Measurements from ENCODE around the gene TAPT1.

TAPT1 gene

DNA sequence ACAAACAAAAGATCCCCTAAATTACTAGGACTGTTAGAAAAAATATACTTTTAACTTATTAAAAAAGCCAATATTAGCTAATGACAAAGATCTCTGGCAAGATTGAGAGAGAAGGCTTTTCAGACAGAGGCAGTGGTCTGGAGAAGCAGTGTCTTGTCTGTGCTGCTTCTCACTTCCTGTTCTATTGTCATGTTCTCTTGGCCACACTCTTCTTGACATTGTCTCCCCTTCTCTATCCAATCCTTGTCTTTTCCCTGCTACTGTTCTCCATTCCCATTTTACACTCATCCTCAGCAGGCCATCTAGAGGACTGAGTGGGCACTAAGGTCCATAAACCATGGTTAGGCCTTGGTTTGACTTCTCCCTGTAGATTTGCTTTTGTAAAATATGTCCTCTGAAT lies 14.0 kb upstream of the TAPT1 start:
- no peaks in the 10 kb centered on the region for H3K27me3 ChIP-seq (ENCODE audit: insufficient read depth, low read length)
- H3K4me1 ChIP-seq (ENCODE audit: insufficient read depth, low read length): no peaks in the 10 kb centered on the region; the same call in 1 of the 2 replicates
- no peak overlapping the region for H3K4me3 ChIP-seq (ENCODE audit: low read length)
- H3K9me3 ChIP-seq (ENCODE audit: insufficient read depth, low read depth, low read length): no peaks in the 10 kb centered on the region
- H3K36me3 ChIP-seq (ENCODE audit: insufficient read depth, low read depth, low read length): no peaks in the 10 kb centered on the region
- H3K27ac ChIP-seq (ENCODE audit: low read length): no peak overlapping the region
- H3K9ac ChIP-seq (ENCODE audit: low read depth, low read length): no peak overlapping the region

DNA sequence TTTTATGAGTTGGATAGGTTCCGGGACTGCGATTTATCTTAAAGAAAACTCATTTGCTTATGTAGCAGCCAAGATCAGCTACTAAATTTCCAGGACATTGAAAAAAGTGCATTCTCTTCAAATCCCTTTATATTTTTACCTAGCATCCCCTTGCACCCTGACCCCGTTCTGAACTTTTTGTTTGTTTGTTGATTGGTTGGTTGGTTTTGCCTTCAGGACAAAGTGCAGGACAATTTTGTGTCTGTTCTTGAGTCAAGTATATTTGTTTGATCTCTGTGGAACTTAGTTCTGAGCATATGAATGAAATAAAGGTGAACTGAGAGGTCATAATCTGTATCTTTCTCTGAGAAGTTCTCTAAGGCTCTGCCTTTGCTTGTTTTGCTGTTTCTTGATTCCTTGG lies 12.8 kb upstream of the TAPT1 start:
- Histone ChIP-seq H3K9me3 (ENCODE audit: insufficient read depth, low read depth, low read length) (no peaks in the 10 kb centered on the region), H3K36me3 (ENCODE audit: insufficient read depth, low read depth, low read length) (no peaks in the 10 kb centered on the region), H3K27me3 (ENCODE audit: insufficient read depth, low read length) (no peaks in the 10 kb centered on the region), H3K4me3 (ENCODE audit: low read length) (no peak overlapping the region), H3K9ac (ENCODE audit: low read depth, low read length) (no peak overlapping the region), H3K4me1 (ENCODE audit: insufficient read depth, low read length) (no peaks in the 10 kb centered on the region; the same call in 1 of the 2 replicates), H3K27ac (ENCODE audit: low read length) (no peak overlapping the region)

DNA sequence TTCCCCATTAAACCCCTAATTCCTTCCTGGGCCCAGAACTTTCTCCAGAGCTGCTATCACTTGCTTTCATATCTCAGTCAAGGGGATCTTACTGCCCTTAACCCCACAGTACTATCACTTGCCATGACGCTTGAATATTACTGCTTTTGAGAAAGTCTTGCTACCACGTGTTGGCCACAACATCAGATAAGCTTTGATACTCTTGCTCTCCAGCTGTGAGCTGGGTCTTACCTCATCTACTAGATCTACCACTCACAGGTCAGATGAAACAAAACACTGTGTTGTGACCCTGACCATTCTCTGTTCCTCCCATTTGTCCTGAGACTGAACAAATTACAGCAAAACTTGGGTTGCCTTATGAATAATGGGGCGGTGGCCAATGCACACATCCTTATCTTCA lies 12.1 kb upstream of the TAPT1 start:
- Histone ChIP-seq H3K36me3 (ENCODE audit: insufficient read depth, low read depth, low read length) (no peaks in the 10 kb centered on the region), H3K4me1 (ENCODE audit: insufficient read depth, low read length) (no peaks in the 10 kb centered on the region; the same call in 1 of the 2 replicates), H3K4me3 (ENCODE audit: low read length) (no peak overlapping the region), H3K27ac (ENCODE audit: low read length) (no peak overlapping the region), H3K27me3 (ENCODE audit: insufficient read depth, low read length) (no peaks in the 10 kb centered on the region), H3K9me3 (ENCODE audit: insufficient read depth, low read depth, low read length) (no peaks in the 10 kb centered on the region), H3K9ac (ENCODE audit: low read depth, low read length) (no peak overlapping the region)

DNA sequence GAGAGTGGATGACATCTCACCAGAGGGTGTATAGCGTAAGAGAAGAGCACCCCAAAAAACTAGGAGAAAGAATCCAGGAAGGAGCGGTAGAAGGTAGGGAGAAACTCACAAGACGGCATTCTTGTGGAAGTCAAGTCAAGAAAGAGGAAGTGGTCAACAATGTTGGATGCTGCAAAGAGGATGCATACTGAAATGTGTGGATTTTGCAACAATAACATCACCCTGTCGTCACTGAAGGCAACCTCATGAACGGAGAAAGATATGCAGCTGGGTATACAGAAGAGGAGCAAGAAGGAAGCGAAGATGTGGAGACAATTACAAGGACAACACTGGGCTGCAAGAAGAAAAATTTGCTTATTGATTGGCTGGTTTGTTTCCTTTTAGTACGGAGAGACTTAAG lies 11.4 kb upstream of the TAPT1 start:
- Histone ChIP-seq H3K4me1 (ENCODE audit: insufficient read depth, low read length) (no peaks in the 10 kb centered on the region; the same call in 1 of the 2 replicates), H3K9ac (ENCODE audit: low read depth, low read length) (no peak overlapping the region), H3K9me3 (ENCODE audit: insufficient read depth, low read depth, low read length) (no peaks in the 10 kb centered on the region), H3K4me3 (ENCODE audit: low read length) (no peak overlapping the region), H3K27me3 (ENCODE audit: insufficient read depth, low read length) (no peaks in the 10 kb centered on the region), H3K36me3 (ENCODE audit: insufficient read depth, low read depth, low read length) (no peaks in the 10 kb centered on the region), H3K27ac (ENCODE audit: low read length) (no peak overlapping the region)

DNA sequence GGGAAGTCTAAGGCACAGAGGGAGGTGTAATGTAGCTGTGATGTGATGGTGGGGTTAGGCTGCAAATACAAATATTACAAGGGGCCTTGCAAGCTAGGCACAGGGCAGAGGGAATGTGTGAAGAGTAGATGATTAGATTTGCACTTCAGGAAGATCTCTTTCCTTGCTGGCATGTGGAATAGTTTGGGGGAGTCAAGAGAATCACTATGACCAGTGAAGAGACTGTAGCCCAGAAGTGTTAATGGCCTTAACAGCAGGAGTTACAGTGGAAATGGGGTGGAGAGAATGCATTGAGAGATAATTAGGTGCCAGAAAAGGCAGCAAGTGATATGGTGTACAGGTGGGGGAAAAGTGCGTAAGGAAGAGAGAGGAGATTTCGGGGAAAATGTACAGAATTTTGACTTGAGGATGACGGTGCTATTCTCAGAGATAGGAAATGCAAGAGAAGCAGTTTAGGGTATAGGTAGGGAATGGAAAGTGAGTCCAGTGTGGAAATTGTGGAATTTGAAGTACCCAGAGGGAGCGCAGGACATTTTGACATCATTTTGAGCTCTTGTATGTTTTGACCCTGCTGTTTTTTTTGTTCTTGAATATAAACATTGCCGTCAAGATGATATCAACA lies 10.2 kb upstream of the TAPT1 start:
- Histone ChIP-seq H3K4me1 (ENCODE audit: insufficient read depth, low read length) (peaks cover 7% of the 10 kb centered on the region; the same call in 1 of the 2 replicates), H3K27me3 (ENCODE audit: insufficient read depth, low read length) (no peaks in the 10 kb centered on the region), H3K9ac (ENCODE audit: low read depth, low read length) (no peak overlapping the region), H3K4me3 (ENCODE audit: low read length) (no peak overlapping the region), H3K27ac (ENCODE audit: low read length) (no peak overlapping the region), H3K36me3 (ENCODE audit: insufficient read depth, low read depth, low read length) (no peaks in the 10 kb centered on the region), H3K9me3 (ENCODE audit: insufficient read depth, low read depth, low read length) (no peaks in the 10 kb centered on the region)

DNA sequence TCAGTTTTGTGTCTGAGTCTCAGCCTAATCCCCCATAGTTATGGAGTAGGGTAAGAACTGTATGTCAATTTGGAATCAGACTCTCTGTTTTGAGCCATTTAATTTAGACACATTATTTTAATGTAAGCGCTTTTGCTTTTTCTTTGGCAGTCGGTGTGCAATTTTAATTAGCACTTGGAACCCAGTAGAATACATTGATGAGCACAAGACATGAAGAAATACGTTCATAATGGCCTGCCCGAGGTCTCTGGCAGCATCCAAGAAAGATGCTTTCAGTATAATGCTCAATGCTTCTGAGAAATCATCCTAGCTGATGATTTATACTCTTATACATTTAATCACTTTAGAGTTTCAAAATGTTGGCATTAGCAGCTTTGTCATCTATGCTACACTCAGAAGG lies 8.9 kb upstream of the TAPT1 start:
- Histone ChIP-seq H3K4me1 (ENCODE audit: insufficient read depth, low read length) (peaks cover 10% of the 10 kb centered on the region; the same call in 1 of the 2 replicates), H3K9ac (ENCODE audit: low read depth, low read length) (no peak overlapping the region), H3K4me3 (ENCODE audit: low read length) (no peak overlapping the region), H3K36me3 (ENCODE audit: insufficient read depth, low read depth, low read length) (no peaks in the 10 kb centered on the region), H3K27ac (ENCODE audit: low read length) (no peak overlapping the region), H3K9me3 (ENCODE audit: insufficient read depth, low read depth, low read length) (no peaks in the 10 kb centered on the region), H3K27me3 (ENCODE audit: insufficient read depth, low read length) (no peaks in the 10 kb centered on the region)

DNA sequence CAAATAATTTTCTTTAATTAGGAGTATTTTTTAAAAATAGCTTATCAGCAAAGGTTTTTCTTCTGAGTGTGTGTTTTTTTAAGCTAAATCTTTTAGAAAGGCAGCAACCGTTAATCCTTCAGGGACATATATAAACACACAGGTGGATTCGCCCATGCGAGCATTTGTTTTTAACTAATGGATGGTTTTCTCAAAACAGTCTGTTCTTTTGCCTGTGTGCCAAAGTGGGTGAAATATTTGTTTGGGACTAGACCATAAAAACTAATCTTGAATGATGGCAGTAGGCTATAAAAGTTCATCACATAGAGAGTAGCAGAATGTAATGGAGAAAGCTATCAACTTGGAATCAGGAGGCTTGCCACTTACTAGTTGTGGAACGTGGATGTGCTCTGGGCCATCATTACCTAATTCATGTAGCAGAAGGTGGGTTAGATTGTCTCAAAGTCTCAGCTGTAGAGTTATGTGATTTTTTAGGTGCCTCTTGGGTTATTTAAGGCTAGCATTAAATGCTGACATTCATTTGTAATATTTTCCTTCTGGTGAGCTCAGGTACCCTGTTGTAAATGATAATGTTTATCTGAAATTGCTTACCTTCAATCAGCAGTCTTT lies 7.4 kb upstream of the TAPT1 start:
- Histone ChIP-seq H3K4me3 (ENCODE audit: low read length) (no peak overlapping the region), H3K36me3 (ENCODE audit: insufficient read depth, low read depth, low read length) (no peaks in the 10 kb centered on the region), H3K27ac (ENCODE audit: low read length) (no peak overlapping the region), H3K9ac (ENCODE audit: low read depth, low read length) (no peak overlapping the region), H3K4me1 (ENCODE audit: insufficient read depth, low read length) (peaks cover 10% of the 10 kb centered on the region; the same call in 1 of the 2 replicates), H3K27me3 (ENCODE audit: insufficient read depth, low read length) (no peaks in the 10 kb centered on the region), H3K9me3 (ENCODE audit: insufficient read depth, low read depth, low read length) (no peaks in the 10 kb centered on the region)

DNA sequence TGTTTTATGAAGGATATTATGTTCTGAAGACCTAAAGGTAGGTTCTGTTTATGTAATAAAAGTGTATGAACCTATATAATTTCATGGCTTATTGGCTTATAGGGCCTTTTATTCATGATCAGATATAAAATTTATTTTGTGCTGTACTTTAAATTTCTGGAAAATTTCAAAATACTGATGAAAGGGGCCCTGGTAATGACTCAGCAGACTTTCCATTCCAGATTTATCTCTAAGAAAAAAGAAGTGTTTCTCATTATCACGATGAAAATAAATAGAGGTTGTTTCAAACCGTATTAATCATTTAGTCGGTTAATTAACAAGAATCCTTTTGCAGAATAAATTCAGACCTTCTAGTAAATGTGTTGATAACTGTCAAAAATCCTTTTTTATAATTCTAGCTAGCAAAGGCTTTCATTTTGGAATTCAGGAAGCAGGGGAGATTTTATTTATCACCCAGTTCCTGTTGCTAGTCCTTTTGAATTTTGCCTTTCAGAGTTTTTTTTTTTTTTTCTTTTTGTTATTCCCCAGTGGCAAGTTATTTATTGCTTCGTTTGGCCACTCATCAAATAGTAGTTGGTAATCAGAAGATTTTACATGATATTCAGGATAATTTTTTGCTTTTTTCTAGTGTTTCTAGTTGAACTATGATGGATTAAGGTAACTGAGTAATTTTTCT lies 5.4 kb upstream of the TAPT1 start:
- H3K27ac ChIP-seq (ENCODE audit: low read length): no peak overlapping the region
- H3K9me3 ChIP-seq (ENCODE audit: insufficient read depth, low read depth, low read length): no peaks in the 10 kb centered on the region
- H3K4me1 ChIP-seq (ENCODE audit: insufficient read depth, low read length): peaks cover 12% of the 10 kb centered on the region; the same call in 1 of the 2 replicates
- no peak overlapping the region for H3K9ac ChIP-seq (ENCODE audit: low read depth, low read length)
- H3K36me3 ChIP-seq (ENCODE audit: insufficient read depth, low read depth, low read length): no peaks in the 10 kb centered on the region
- no peaks in the 10 kb centered on the region for H3K27me3 ChIP-seq (ENCODE audit: insufficient read depth, low read length)
- H3K4me3 ChIP-seq (ENCODE audit: low read length): no peak overlapping the region

DNA sequence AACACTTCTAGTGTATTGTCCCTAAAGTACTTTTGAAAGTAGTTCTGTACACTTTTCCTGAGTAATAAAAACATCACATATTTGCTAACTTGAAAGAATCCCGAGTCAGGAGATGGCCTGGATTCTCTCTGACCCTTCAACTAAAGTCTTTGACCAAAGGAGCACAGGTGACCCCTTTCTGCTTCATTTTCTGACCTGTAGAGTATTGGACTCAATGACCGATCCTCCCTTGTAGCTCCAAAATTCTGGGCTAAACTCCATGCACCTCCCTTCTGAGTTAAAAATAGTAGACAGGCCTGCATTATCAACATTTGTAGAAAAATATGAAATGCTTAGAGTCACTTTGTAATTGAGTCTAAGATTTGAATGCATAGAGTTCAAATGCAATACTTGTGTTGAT lies 4.0 kb upstream of the TAPT1 start:
- Histone ChIP-seq H3K4me1 (ENCODE audit: insufficient read depth, low read length) (peaks cover 12% of the 10 kb centered on the region; the same call in 1 of the 2 replicates), H3K27ac (ENCODE audit: low read length) (no peak overlapping the region), H3K4me3 (ENCODE audit: low read length) (no peak overlapping the region), H3K36me3 (ENCODE audit: insufficient read depth, low read depth, low read length) (no peaks in the 10 kb centered on the region), H3K9me3 (ENCODE audit: insufficient read depth, low read depth, low read length) (no peaks in the 10 kb centered on the region), H3K27me3 (ENCODE audit: insufficient read depth, low read length) (no peaks in the 10 kb centered on the region), H3K9ac (ENCODE audit: low read depth, low read length) (no peak overlapping the region)

DNA sequence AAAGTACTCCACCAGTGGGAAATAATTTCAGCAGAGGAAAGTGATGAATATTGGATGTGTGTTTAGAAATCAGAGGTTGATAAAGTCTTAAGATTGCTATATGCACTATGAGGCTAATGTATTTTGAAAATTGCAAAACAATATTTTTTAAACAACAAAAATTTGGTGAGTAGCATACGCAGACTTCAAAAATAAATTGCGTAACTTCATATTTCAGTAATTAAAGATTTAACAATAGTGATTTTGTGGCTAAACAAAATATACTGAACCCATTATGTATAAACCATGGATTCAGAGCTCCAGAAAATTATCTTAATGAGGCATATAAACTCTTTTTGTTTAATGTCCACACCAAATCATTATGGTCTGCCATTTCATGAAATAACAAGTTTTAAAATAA lies 3.3 kb upstream of the TAPT1 start:
- Histone ChIP-seq H3K27ac (ENCODE audit: low read length) (no peak overlapping the region), H3K27me3 (ENCODE audit: insufficient read depth, low read length) (no peaks in the 10 kb centered on the region), H3K9me3 (ENCODE audit: insufficient read depth, low read depth, low read length) (no peaks in the 10 kb centered on the region), H3K9ac (ENCODE audit: low read depth, low read length) (no peak overlapping the region), H3K36me3 (ENCODE audit: insufficient read depth, low read depth, low read length) (no peaks in the 10 kb centered on the region), H3K4me3 (ENCODE audit: low read length) (no peak overlapping the region), H3K4me1 (ENCODE audit: insufficient read depth, low read length) (peaks cover 16% of the 10 kb centered on the region)

DNA sequence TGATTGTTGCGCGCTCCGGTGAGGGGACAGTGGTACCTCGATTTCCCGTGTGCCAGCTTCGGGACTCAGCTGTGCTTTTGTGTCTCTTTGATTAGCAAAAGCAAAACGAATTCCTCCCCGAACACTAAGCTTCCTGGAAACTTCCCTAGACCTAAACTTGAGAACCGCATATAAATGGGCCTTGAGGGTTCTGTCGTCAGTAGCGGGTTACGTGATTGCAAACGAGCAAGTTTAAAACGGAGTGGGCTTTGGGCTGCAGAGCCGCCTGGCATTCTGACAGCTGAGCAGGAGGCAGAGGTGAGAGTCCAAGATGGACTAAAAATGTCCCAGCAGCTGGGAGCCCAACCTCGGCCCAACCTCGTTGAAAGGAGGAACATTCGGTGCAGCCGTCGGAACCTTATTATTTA lies 1.2 kb upstream of the TAPT1 start:
- peaks cover 22% of the 10 kb centered on the region for H3K4me1 ChIP-seq (ENCODE audit: insufficient read depth, low read length)
- no peaks in the 10 kb centered on the region for H3K27me3 ChIP-seq (ENCODE audit: insufficient read depth, low read length)
- no peaks in the 10 kb centered on the region for H3K36me3 ChIP-seq (ENCODE audit: insufficient read depth, low read depth, low read length)
- no peaks in the 10 kb centered on the region for H3K9me3 ChIP-seq (ENCODE audit: insufficient read depth, low read depth, low read length)
- H3K4me3 ChIP-seq (ENCODE audit: low read length): peak overlapping the region; percentile 87
- H3K27ac ChIP-seq (ENCODE audit: low read length): no peak overlapping the region
- peak overlapping the region; percentile 80; the same call in 1 of the 2 replicates for H3K9ac ChIP-seq (ENCODE audit: low read depth, low read length)
